SU-DHL-6 (cell line): ENCODE results near the gene GMEB2.

ENCODE experiments used
- H2AFZ ChIP-seq: fragments of 200-600 bp; sonication (generic); 2 replicates; pipeline ENCODE4 v1.6.1; 2014; ENCODE audit warnings: low read depth, mild to moderate bottlenecking, moderate library complexity, mixed read lengths, antibody characterized with exemption, low read length; ENCODE audit not compliant: severe bottlenecking
- H3F3A ChIP-seq: fragments of 200-600 bp; shearing (Covaris generic); 2 replicates; pipeline ENCODE4 v1.6.0; 2016; ENCODE audit warnings: antibody characterized with exemption, mild to moderate bottlenecking; ENCODE audit not compliant: insufficient read depth
- H3K27ac ChIP-seq: fragments of 200-600 bp; sonication (generic); 2 replicates; pipeline ENCODE4 v1.5.1; 2016; ENCODE audit warnings: low read depth, mild to moderate bottlenecking, low read length, moderate library complexity, mixed read lengths
- H3K27me3 ChIP-seq: fragments of 200-600 bp; sonication (generic), shearing (Covaris generic); 2 replicates; pipeline ENCODE4 v1.6.0; 2014; ENCODE audit warnings: mild to moderate bottlenecking, low read length
- H3K36me3 ChIP-seq: fragments of 200-600 bp; sonication (generic); 2 replicates; pipeline ENCODE4 v1.6.1; 2014; ENCODE audit warnings: mild to moderate bottlenecking, low read length, mixed read lengths
- H3K4me2 ChIP-seq: fragments of 300-600, 200-600 bp; shearing (Covaris generic), sonication (generic); 2 replicates; pipeline ENCODE4 v1.6.0; 2014; ENCODE audit warnings: low read length, low read depth, mild to moderate bottlenecking; ENCODE audit not compliant: poor library complexity, severe bottlenecking
- H3K4me3 ChIP-seq: fragments of 200-600 bp; sonication (generic); 2 replicates; pipeline ENCODE4 v1.5.1; 2014; ENCODE audit warnings: antibody characterized with exemption, low read length, mild to moderate bottlenecking, mixed read lengths; ENCODE audit not compliant: insufficient read depth, poor library complexity, severe bottlenecking
- H3K79me2 ChIP-seq: fragments of 200-600 bp; sonication (generic); 2 replicates; pipeline ENCODE4 v1.6.1; 2014; ENCODE audit warnings: mild to moderate bottlenecking, low read length, moderate library complexity; ENCODE audit not compliant: insufficient read depth
- H3K9ac ChIP-seq: fragments of 200-600 bp; sonication (generic); 2 replicates; pipeline ENCODE4 v1.7.0; 2014; ENCODE audit warnings: mild to moderate bottlenecking, low read length
- H3K9me2 ChIP-seq: fragments of 200-600 bp; sonication (generic); replicated peaks from 2 replicates; pipeline ENCODE4 v1.6.1; 2014; ENCODE audit warnings: low read length; ENCODE audit not compliant: insufficient read depth
- H3K9me3 ChIP-seq: fragments of 200-600 bp; sonication (generic); 2 replicates; pipeline ENCODE4 v1.6.1; 2014; ENCODE audit warnings: low read length, mixed read lengths; ENCODE audit not compliant: insufficient read depth
- H4K20me1 ChIP-seq: fragments of 200-600 bp; sonication (generic); 2 replicates; pipeline ENCODE4 v1.6.1; 2014; ENCODE audit warnings: low read depth, mild to moderate bottlenecking, antibody characterized with exemption, low read length, moderate library complexity, mixed read lengths
- CTCF ChIP-seq: fragments of 200-600 bp; sonication (generic); IDR thresholded peaks from one replicate; pipeline ENCODE4 v1.5.1; 2017; ENCODE audit warnings: antibody characterized with exemption, mild to moderate bottlenecking, low read length, moderate library complexity; ENCODE audit not compliant: insufficient read depth, poor library complexity, severe bottlenecking
- EZH2phosphoT487 ChIP-seq: fragments of 200-600 bp; sonication (generic), shearing (Covaris generic); conservative IDR thresholded peaks from 2 replicates; pipeline ENCODE4 v1.6.1; 2018; ENCODE audit warnings: mild to moderate bottlenecking, antibody characterized with exemption, low read length, moderate library complexity, mixed read lengths

The GMEB2 gene

DNA sequence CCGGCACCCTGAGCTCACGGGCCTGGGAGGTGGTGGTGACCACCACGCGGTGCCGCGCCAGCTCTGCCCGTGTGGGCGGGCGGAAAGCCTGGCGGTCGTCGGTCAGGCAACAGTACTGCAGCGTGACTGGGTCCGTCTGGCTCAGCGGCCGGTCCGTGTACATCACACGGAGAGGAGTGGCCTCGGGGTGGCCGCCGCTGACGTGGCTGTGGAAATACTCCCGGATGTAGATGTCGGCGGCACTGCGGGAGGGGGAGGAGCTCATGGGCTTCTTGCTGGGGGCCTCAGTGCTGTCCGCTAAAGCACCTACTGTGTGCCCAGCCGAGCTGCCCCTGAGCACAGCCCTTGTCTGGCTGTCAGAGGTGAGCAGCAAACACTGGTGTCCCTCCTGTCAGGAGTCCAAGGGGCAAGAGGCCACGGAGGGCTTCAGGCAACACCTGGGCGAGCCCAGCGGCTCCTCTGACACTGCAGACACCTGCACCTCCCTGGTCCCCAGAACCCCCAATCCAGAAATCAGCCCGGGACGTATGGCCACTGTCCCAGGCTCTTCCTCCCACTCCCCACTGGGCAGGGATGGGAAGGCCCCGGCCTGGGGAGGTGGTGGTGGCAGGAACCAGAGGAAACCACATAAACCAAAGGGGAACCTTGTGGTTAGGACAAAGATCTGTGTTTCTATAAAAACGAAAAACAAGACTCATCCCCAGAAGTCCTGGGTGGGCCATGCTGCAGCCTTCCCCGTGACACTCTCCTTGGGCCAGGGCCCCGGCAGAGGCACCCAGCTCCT, 59.3 kb downstream of the GMEB2 start:
- Histone ChIP-seq H3K9me3 (no peaks in the 10 kb centered on the region), H2AFZ (no peak overlapping the region), H3K9ac (no peak overlapping the region), H3K4me2 (no peak overlapping the region), H3K27ac (no peak overlapping the region), H4K20me1 (no peaks in the 10 kb centered on the region), H3K79me2 (no peaks in the 10 kb centered on the region), H3K4me3 (no peak overlapping the region), H3K36me3 (no peaks in the 10 kb centered on the region), H3K9me2 (no peaks in the 10 kb centered on the region), H3F3A (no peaks in the 10 kb centered on the region), H3K27me3 (no peaks in the 10 kb centered on the region)
- TF ChIP-seq EZH2phosphoT487 (no peak), CTCF (no peak)

DNA sequence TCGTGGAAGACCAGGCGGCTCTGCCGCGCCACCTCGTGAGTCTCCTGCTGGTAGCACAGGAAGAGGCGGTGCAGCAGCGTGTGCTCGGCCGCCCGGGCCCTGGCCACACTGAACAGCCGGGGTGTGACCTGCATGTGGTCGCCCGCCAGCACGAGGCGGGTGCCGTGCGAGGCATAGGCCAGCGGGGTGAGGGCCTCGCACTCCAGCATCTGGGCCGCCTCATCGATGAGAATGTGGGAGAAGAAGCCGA, 59.8 kb downstream of the GMEB2 start:
- Histone ChIP-seq H3K4me2 (no peak overlapping the region), H3K9me2 (no peaks in the 10 kb centered on the region), H3K9me3 (no peaks in the 10 kb centered on the region), H3F3A (no peaks in the 10 kb centered on the region), H3K27me3 (no peaks in the 10 kb centered on the region), H3K36me3 (no peaks in the 10 kb centered on the region), H3K79me2 (no peaks in the 10 kb centered on the region), H4K20me1 (no peaks in the 10 kb centered on the region), H3K27ac (no peak overlapping the region), H2AFZ (no peak overlapping the region), H3K9ac (no peak overlapping the region), H3K4me3 (no peak overlapping the region)
- TF ChIP-seq CTCF, result no peak
- no peak for TF ChIP-seq EZH2phosphoT487

DNA sequence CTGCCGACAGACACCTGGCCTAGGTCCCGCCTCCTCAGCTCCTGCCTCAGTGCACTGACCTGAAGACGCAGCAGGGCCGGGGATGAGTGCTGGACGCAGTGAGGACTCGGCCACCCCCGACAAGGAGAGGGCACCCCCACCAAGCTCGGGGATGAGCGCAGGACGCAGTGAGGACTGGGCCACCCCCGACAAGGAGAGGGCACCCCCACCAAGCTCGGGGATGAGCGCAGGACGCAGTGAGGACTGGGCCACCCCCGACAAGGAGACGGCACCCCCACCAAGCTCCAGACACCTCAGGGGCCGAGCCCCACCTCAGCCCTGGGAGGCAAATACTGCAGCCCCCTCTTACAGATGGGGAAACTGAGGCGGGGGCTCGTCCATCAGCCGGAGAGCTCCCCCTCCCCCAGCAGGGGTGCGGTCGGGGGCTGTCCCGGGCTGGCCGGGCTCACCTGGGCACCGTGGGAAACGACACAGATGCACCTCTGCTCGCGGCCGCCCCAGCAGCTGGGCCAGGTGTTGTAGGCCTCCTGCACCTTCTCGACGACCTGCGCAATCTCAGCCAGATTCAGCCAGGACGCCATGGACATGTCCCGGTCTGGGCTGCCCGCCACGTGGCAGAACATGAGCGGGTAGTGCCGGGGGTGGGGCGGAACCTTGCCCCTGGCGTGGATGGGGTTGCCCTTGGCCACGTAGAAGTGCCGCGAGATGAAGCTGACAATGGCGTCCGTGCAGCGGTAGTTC, 60.3 kb downstream of the GMEB2 start:
- H3K4me2 ChIP-seq, result no peak overlapping the region
- no peak overlapping the region for H2AFZ ChIP-seq
- TF ChIP-seq CTCF (no peak), EZH2phosphoT487 (no peak)
- no peak overlapping the region for H3K4me3 ChIP-seq
- no peaks in the 10 kb centered on the region for H3K9me3 ChIP-seq
- no peaks in the 10 kb centered on the region for H3F3A ChIP-seq
- H3K9ac ChIP-seq, result no peak overlapping the region
- H4K20me1 ChIP-seq, result no peaks in the 10 kb centered on the region
- H3K27me3 ChIP-seq, result no peaks in the 10 kb centered on the region
- no peaks in the 10 kb centered on the region for H3K79me2 ChIP-seq
- no peaks in the 10 kb centered on the region for H3K36me3 ChIP-seq
- no peak overlapping the region for H3K27ac ChIP-seq
- no peaks in the 10 kb centered on the region for H3K9me2 ChIP-seq
